ENCODE results near the gene MOK. TPM values are rescaled to one million over a fixed set of nuclear protein-coding genes. Genes with fewer than 3 reads are reported as not detected.

MOK gene
- total RNA-seq, 1 donor from 2014 or later = 7.6 TPM

DNA sequence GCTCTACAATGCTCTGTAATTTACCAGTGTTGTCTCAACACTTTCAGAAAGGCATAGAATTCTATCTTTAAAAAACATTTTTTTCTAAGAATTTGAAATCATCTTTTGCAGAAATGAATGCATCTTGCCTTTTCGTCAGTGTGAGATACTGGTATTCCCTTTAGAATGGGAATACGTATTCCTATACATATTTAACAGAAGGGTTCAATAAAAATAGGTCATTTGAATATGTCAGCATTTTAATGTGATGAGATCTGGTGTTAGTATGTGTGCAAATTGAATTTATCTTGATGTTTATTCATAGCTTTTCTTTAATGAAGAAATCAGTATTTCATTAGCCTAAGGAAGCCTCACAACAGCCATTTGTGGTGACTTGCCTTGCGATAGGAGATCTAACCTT is 121.1 kb downstream of the MOK start:
- Mint-ChIP-seq H3K27ac (peak overlapping the region; percentile 92), H3K9me3 (no peaks in the 10 kb centered on the region), H3K4me3 (peak overlapping the region; percentile 50), H3K36me3 (ENCODE audit: low read depth) (no peaks in the 10 kb centered on the region), H3K27me3 (no peaks in the 10 kb centered on the region), H3K4me1 (peaks cover 35% of the 10 kb centered on the region)
- intact Hi-C loops (cut with micrococcal nuclease) = loop anchor here (1.0 to 10.0 kb wide), 4 partner anchors 17 to 133 kb away; partner anchors contain the start of gene ZNF839
- DNase-seq = no peak

DNA sequence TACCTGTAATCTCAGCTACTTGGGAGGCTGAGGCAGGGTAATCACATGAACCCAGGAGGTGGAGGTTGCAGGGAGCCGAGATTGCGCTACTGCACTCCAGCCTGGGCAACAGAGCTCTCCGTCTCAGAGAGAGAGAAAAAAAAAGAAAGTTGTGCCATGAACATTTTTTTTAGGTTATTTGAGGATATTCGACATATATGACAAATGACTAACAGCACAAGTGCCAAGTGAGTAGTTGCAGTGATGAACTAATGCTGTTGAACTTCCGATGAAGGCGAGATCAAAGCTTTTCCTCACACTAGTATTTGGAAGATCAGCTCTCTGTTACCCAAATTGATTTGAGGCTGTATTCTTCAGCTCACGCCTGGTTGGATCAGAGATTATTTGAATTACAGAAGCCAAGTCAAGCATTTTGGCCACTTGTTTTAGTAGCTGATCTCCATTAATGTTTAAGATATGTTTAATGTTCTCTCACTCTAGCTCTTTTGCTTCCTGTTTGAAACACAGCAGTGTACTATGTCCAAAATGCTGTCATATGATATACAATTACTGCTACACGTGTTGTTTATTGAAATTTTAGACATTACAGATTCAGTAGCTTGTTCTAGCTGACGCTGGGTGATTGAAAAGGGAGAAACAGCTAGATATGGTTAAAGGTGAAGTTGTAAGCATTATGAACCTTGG is 121.9 kb downstream of the MOK start:
- Mint-ChIP-seq H3K9me3 (no peaks in the 10 kb centered on the region), H3K36me3 (ENCODE audit: low read depth) (peaks cover 1% of the 10 kb centered on the region), H3K27me3 (no peaks in the 10 kb centered on the region), H3K4me3 (no peak overlapping the region), H3K27ac (peak overlapping the region; percentile 92), H3K4me1 (peaks cover 35% of the 10 kb centered on the region)
- DNase-seq = no peak
- intact Hi-C loops (cut with micrococcal nuclease) = loop anchor here (5.0 to 10.0 kb wide), 2 partner anchors 88 to 134 kb away; partner anchors contain the start of gene ZNF839

DNA sequence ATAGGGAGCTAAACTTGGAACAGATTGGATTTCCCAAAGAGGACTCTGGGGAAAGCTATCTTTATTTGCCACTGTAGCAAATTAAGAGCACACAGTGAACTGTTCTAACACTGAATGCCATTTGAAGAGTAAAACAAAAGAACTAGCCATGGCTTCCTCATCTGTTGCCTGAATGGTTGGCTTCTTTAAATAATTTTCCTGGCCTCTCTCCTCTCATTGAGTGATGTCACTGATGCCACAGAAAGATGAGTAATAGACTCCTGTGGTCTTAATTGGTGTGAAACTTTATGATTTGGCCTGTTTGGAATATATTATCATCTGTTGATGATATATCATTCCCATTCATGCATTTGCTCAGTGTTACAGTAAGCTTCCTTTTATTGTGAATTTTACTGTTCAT is 122.8 kb downstream of the MOK start:
- Mint-ChIP-seq H3K4me3 (no peak overlapping the region), H3K27ac (no peak overlapping the region), H3K9me3 (no peaks in the 10 kb centered on the region), H3K36me3 (ENCODE audit: low read depth) (peaks cover 1% of the 10 kb centered on the region), H3K4me1 (peaks cover 38% of the 10 kb centered on the region), H3K27me3 (no peaks in the 10 kb centered on the region)
- intact Hi-C loops (cut with micrococcal nuclease) = loop anchor here (5.0 to 10.0 kb wide), 2 partner anchors 87 to 135 kb away; partner anchors contain the start of gene ZNF839
- no peak for DNase-seq

DNA sequence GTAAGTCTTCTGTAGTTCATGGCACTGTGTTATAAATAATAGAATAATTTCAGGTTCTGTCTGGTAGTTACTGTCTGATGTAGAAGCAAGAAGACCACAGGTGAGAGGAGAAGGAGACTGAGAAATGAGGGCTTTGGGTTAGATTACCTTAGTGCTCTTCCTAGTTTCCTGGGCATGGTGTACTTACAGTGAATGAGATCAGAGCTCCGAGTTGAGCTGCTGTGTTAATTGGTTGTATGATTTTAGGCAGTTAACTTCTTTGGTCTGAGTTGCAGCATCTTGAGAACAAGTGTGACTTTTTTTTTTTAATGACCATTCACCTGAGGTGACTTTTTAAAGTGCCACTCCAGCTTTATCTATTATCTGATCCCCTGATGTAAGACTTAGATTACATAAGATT is 123.8 kb downstream of the MOK start:
- no peaks in the 10 kb centered on the region for H3K9me3 Mint-ChIP-seq
- no peaks in the 10 kb centered on the region for H3K27me3 Mint-ChIP-seq
- H3K4me3 Mint-ChIP-seq = no peak overlapping the region
- peak overlapping the region; percentile 20 for H3K27ac Mint-ChIP-seq
- peaks cover 38% of the 10 kb centered on the region for H3K4me1 Mint-ChIP-seq
- peaks cover 1% of the 10 kb centered on the region for H3K36me3 Mint-ChIP-seq (ENCODE audit: low read depth)
- intact Hi-C loops (cut with micrococcal nuclease) = loop anchor here (5.0 to 10.0 kb wide), 2 partner anchors 86 to 136 kb away; partner anchors contain the start of gene ZNF839
- DNase-seq = no peak

DNA sequence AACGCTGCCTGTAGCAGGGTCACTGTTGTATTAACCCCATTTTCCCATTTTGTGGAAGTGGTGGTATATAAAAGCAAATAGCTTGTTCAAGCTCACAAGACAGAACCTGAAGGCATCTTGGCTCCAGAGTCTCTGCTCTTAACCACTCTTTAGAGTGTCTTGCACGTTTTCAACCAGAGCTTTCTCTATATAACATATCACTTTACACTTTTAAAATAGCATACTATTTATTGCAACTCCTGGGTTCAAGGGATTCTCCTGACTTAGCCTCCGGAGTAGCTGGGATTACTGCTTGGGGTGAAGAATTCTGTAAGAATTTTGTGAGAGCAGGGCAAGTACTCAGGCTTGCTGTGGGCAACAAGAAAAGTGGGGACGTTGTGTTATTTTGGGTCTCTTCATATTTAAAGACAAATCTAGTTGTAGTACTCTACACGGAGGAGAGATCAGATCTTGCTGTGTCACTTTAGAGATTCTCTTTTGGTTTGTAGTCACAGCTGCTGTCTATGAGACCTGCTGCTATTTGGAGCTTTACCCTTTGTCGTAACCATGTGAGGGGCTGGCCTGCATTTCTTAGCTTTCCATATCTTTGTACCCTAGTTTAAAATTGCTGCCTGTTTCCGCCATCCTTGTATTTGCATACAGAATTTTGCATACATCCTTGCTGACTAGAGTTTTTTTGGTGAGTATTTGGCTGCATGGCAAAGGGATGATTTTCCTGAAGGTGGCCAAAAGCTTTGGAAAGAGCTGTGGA is 124.5 kb downstream of the MOK start:
- intact Hi-C loops (cut with micrococcal nuclease) = loop anchor here (5.0 to 10.0 kb wide), 2 partner anchors 86 to 137 kb away; partner anchors contain the start of gene ZNF839
- no peak overlapping the region for H3K4me3 Mint-ChIP-seq
- peaks cover 41% of the 10 kb centered on the region for H3K4me1 Mint-ChIP-seq
- DNase-seq = no peak
- H3K36me3 Mint-ChIP-seq (ENCODE audit: low read depth) = peaks cover 2% of the 10 kb centered on the region
- H3K27ac Mint-ChIP-seq = peak overlapping the region; percentile 20
- no peaks in the 10 kb centered on the region for H3K9me3 Mint-ChIP-seq
- H3K27me3 Mint-ChIP-seq = no peaks in the 10 kb centered on the region

Other genes starting within 250 kb of the MOK start
- gene HSP90AA1, start 218.1 kb downstream of the MOK start, total RNA-seq = 1,216 and 1,268 TPM in 2 replicates
- gene WDR20, start 165.3 kb downstream of the MOK start, total RNA-seq = 30.4 and 31.0 TPM in 2 replicates
- gene ZNF839, start 14.6 kb upstream of the MOK start, total RNA-seq = 18.3 and 20.9 TPM in 2 replicates
- gene CINP, start 57.7 kb upstream of the MOK start, total RNA-seq = 43.7 and 46.2 TPM in 2 replicates
- gene TECPR2, start 57.8 kb upstream of the MOK start, total RNA-seq = 6.4 and 7.4 TPM in 2 replicates
- gene ANKRD9, start 204.6 kb upstream of the MOK start, total RNA-seq = 14.6 and 16.5 TPM in 2 replicates